GM18873 (cell line): ENCODE measurements around the gene KERA.

Source experiments
- ATAC-seq: cut with Tn5 transposase; IDR thresholded peaks from one replicate; pipeline ENCODE4 v1.9.1; 2021; ENCODE audit warnings: mild to moderate bottlenecking, moderate library complexity, moderate number of reproducible peaks; ENCODE audit not compliant: unreplicated experiment, low FRiP score

Gene KERA

DNA sequence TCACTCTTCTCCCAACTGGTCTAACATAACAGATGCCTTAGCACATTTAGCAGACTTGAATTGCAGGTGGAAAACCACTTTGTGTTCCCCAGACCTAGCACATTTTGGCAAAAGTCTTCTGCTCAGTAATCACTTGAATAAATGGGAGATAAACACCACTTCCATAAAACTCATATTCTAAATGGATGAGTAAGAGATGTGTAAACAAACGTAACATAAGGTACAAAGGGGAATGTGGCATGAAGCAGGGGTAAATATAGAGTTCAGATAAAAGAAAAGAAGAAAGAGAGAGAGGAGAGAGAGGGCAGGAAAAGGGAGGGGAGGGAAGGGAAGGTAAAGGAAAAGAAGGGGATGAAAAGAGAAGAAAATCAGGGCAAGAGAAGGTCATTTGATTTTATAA, 17.0 kb upstream of the KERA start:
- no peak for ATAC-seq

DNA sequence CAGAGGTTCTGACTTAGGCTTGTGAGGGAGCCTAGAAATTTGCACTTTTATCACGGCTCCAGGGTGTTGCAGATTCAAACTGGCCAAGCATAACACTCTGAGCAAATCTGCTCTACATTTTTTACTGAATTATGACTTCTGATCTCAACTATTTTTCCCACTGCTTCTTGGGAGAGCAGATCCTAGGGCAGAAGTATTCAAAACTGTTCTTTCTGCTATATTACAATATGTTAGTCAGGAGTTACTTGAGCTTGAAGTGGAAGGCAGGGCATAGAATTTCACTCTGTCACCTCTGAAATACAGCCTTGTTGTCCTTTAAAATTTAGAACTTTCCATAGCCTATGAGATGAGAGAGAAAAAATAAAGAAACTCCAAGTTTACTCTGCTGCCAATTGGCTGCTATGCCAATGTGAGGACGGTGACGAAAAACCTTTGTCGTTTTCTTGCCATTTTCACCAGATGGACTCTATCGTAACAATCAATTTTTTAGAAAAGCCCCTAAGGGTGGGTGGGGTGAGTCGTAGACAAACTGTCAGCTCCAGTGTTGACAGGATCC, 16.4 kb upstream of the KERA start:
- ATAC-seq, result no peak

DNA sequence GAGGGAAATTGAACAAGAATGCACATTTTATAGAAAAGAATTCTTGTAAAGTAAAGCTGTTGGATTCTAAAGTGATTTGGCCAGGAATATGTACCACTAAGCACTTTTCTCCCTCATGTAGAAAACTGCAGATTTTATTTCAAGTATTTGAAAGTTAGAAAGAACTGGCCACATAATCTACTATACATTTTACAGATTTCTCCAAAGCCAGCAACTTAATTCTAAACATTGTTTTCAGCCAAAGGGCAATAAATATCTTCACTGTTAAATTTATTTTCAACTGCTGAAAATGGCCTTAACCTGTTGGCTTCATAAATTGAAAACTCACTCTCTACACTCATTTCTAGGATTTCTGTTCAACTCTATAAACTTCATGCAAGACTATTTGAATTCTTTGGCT, 15.6 kb upstream of the KERA start:
- ATAC-seq, result no peak

DNA sequence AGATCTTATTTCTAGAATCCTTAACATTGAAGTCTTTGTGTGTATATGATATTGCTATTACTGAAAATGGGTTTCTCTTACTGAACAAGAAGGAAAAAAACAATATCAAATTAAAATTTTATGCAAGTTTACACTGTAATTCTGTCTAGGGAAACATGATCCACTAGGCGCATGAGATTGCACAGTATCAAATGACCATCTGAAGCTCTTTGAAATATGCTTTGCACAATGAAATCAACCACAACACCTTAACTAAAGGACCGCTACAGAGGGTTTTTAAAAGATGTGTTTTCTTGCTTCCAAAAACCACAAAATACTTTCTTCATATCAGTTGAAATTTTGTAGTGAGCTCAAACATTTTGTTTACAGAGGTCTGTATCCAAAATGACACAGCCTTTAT, 15.1 kb upstream of the KERA start:
- ATAC-seq, result no peak

DNA sequence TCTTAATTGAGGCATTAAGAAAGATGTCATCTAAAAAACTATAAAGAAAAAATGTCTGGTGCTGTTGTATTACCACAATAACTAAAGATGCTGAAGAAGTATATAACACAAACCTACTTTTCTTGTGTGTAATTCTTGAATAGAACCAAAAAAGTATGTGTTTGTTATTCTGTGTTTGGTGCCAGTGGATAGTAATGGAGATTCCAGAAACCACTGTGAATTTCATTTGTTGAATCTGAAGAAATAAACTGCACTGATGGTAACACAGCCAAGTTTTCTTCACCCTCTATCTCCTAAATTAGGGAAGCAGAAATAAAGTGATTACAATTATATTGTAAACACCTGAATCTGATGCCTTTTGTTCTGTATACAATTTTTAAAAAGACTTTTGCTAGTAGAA, 13.1 kb upstream of the KERA start:
- no peak for ATAC-seq

DNA sequence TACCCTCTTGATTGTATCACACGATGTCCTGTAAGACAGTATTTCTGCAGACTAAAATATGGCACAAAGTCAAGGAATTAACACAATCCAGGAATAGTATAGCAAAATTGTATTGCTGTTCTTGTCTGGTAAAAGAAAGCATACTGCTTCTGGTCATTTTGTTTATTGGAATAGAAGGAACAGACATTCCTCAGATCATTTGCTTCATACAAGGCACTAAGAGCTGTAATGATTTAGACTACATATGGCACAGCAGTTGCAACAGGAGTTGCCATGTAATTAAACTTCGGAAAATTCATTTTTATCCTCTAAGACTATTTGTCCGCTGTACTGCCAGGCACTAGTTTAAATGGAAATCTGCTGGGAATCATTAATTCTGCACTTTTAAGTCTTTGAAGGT, 7.6 kb upstream of the KERA start:
- ATAC-seq, result no peak

DNA sequence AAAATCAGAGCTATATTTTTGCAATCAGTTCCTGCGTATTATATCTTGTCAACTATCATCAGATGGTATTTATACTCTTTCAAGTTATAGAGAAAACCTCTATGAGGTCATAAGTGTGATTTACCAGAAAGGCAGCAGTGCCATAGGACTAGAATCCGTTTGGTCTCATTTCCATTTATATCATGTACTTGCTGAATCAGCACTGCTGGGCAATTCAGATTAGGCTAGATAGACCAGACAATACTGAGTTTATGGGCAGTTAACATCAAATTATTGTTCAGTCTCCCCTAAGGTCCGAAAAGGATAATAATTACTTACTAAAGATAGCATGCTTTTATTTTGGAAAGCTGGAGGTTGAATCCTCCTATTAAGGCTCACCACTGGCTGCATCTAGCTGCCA, 6.8 kb upstream of the KERA start:
- no peak for ATAC-seq

DNA sequence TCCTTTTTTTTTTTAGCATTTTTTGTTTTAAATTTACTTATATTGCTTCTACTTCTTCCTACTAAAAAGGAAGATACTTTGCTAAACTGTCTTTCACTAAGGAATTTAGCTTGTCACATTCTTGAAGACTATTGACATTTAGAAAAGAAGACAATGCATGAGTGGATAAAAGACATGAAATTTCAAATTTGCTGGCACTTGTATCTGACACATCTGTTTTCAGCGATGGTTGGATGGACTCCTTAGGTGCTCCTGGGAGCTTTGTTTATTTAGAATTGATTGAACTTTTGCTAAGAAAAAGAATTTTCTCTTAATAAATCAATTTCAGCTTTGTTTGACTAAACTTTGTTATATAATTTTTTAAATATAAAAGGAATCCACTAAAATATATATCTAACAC, 3.3 kb upstream of the KERA start:
- ATAC-seq, result no peak

DNA sequence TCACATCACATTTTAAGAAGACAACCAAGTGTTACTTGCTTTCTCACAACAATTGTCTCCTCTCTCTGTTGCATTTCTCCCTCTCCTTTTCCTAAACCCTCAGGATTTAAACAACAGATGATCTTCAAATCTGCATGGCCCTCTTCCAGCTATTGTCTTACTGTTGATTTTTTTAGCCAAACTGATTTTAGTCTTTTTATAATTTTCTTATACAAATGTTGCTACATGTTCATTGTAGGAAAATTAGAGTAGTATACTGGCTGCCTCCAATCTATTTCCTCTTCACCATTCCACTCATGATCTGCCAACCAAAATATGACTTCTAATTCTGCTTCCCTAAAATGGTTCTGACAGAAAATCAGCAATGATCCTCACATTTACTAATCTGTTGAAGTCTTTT, 1.4 kb upstream of the KERA start:
- ATAC-seq, result no peak

DNA sequence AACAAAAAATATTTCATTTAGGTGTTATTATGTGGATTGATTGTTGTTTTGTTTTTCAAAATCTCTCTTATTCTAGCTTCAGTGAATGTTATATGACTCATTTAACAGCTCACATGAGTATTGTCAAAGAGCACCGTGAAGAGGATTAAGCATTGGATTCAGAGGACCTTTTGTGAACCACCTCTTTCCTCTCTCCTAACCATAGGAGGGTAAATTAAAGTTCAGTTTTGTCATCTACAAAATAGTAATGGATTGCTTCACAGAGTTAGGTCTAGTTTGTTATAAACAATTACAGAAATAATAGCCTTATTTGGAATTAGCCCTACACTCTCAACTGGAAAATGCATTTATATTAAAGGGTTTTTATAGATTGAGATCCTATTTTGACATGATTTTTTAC, 962 bp upstream of the KERA start:
- ATAC-seq, result no peak

DNA sequence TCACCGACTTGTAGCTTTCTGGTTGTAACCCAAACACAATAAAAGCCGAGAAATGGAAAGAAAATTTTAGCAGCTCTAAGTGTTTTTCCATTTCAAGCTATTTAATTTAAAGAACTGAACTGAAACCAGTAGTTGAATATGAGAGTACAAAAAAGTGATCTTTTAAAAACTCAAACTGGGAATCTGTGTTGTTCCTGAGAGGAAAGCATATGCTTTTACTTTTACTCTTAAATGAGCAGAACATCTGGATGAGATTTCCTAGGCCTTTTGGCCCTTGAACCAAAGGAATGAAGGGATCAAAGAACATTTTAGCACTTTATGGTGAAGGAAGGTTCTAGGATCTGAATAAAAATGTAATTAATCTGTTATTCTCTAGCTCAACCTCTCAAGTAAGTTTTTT, 1.3 kb downstream of the KERA start:
- no peak for ATAC-seq

DNA sequence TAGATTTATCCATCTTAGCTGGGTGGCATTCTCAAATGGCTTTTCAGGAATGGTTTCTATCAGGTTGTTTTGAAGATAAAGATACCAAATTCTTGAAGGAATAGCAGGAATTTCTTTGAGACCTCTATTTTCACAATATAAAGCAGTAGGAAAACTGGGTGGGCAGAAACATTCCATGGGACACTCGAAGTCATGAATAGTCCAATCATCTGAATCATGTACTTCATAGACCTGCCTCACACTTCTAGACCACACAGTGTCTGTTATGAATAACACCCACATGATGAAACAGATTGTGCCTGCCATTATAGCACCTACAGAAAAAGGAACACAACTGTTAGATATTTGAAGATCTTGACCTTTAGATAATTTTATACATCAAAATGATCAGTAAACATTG, 1.8 kb downstream of the KERA start:
- no peak for ATAC-seq

DNA sequence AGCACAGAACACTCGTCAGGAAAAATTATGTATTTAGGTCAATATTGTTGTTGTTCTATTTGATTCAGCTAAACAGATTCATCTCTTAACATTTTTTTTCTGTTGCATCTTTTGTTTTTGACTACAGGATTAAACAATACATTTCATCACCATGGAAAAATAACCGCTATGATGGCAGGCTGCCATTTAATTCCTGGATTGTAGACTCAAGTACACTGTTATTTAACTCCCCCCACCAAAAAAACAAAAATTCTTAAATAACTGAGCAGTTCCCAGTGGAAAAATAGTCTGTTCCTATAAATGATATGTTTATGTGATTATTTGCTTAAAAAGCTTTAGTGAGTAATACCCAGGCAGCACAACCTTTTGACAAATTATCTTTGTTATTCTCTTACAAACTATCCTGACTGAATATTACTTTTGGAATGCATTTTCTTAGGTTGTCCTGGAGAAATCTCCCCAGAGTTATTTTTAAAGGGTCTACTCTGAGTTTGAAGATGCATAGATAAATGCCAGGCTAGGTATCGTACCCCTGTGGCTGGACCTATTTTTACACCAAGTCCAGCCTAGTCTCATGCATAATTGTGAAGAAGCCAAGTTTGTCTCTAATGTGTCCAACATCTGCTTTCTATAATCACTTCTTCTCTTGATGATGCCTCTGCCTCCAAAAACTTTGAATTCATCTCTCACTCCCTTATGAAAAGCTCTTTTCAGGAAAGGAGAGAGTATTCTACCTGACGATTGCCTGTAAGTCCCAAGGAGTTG, 3.7 kb downstream of the KERA start:
- no peak for ATAC-seq

DNA sequence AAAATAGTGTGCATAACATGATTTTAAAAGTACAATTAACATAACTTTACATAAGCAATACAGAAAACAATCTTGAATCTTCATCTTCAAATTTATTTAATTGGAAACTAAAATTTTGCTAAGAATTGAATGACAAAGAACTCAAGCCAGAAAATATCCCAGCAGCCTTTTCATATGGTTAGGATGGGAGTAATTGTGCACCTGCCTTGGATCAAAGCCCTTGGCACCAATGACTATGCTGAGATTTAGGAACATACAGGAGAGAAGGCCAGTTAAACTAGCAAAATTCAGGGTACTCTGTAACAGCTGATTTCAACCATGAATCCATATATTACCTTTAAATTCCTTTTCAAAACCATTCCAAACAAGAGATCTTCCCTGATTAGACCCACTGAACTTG, 5.8 kb downstream of the KERA start:
- ATAC-seq, result no peak

DNA sequence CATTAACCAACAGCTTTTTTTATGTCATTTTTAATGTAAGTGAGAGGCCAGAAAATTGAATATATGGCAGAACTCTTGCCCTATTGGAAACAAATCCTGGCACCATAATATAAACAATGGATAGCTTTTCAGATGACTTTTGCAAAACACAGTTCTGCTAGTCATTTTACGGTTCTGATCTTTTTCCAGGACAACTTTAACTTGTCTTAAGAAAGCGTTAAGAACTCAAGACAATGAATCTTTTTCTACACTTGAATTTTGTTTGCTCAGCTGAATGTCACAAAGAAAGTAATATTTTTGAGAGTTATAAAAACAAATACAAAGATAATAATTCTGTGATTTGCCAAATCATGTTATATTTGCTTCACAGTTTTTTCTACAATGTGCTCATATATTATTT, 13.2 kb downstream of the KERA start:
- no peak for ATAC-seq

DNA sequence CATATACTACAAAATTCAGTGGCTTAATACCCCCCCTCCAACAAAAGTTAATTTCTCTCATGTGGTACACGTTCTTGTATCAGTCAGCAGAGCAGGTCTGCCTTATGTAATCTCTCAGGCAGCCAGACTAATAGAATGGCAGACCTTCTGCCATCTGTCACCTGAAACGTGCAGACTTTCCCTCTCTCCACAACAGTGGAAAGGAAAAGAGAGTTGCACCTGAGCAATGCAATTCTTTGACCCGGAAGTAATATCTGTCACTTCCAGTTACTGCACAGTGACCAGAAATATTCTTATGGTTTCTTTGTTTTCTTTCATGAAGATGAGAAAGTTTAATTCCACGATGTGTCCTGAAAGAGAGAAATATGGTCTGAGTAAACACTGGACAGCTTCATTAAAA, 14.4 kb downstream of the KERA start:
- ATAC-seq, result no peak

DNA sequence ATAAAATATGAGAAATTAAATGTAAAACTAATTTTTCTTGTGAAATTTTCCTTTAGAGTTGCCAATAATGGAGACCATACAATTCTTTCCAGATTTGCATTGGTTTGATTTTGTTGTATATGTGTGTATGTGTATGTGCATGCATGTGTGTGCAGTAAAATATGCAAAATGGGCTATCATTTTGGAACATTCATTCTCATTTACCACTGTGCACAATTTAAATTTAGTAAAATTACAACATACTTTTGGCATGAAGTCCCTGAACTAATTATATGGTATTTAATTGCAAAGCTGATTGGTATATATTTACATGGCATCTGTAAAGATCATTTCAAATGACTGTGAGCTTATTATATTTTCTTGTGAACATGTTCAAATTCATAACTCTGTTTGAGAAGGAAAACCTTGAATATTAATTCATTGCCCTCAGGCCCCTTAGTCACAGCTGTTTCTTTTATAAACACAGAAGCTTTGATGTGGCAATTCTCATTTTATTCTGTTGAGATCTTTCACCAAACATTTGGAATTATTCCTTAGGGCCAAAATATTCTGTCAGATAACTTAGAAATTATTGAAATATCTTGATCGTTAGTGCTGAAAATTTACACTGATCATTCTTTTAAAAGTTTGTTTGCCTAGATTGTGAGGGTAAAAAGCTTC, 17.6 kb downstream of the KERA start:
- ATAC-seq, result no peak

DNA sequence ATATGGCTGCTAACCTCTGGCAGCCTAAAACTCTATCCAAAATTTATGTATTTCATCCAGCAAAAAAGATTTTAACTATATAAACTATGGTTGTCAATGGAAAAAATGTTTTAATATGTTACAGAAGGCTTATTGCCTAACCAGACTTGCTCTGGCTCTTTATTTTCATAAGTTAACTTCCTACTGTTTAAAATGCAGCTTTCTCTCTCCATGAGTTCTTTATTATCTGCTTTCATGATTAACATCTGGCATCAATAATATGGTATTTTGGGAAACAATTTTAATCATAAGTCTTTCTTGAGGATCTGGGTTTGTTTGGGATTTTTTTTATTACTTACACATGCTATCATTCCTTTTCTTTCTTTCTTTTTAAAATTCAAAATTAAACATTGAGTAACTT, 20.5 kb downstream of the KERA start:
- ATAC-seq, result no peak

DNA sequence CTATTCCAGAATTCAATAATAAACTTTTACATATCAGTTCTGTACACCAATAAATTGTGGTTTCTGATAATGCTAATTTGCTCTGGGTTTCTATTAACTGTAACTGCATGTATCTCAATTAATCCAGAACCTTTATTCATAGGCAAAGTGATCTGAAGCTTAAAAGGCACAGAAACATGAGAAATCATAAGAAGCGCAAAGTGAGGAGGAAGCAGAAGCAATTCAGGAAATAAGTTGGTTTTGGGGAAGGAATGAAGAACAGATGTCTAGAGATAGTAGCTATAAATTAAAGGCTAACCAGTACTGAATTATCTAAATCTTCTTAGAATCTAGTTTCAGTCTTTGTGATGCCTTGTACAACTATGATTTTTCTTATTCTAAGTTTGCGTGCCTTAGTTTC, 24.6 kb downstream of the KERA start:
- ATAC-seq, result no peak

DNA sequence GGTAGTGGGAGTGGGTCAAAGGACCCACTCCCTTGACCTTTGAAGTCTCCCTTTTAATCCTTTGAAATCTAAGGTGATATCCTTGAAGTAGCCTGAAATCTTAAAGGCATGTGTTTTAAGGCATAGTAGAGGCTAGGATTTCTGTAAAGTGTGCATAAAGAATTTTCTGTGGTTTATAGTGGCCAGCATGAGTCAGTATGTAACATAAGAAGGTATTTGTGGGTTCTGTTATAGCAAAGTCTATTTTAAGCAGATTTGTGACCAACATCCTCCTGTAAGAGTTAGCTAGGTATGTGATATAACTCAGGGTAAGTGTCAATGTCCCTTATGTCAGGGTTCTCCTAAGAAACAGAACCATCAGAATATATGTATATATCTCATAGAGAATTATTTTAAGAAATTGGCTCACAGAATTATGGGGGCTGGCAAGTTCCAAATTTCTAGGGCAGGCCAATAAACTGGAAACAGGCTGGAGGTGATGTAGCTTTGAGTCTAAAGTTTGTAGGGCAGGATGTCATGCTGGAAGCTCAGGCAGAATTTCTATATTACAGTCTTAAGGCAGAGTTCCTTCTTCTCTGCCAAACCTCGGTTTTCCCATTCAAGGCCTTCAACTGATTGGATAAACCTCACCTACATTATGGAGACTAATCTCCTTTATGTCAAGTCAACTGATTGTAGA, 34.4 kb downstream of the KERA start:
- ATAC-seq, result no peak

DNA sequence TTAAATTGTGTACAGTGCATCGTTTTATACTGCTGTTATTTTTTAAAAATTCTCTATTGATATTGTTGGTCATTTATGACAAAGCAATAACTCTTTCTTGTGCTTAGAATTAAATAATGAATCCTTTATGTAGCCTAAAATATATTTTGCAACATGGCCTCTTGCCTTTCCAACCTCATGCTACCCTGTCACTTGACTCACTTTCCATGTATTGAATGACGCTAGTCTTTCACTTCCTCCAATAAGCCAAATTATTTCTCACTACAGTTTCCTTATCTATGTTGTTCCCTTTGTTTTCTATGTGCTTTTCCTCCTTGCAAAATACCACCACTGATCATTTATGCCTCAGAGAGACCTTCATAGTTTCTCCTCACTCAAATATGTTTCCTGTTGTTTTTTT, 36.7 kb downstream of the KERA start:
- no peak for ATAC-seq

DNA sequence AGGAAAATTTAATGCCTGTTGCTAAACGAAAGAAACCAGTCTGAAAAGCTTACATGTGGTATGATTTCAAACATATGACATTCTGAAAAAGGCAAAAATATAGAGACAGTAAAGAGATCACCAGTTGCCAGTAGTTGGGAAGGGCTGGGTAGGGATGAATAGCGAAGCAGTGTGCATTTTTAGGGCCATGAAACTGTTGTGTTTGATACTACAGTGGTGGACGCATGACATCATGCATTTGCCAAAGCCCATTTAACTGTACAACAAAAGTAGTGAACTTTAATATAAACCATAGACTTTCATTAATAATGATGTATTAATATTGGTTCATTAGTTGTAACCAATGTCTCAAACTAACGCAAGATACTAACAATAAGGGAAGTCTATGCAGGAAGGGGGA, 38.4 kb downstream of the KERA start:
- no peak for ATAC-seq
